Kasumi-1 (cell line): ENCODE results near the gene AANAT.

ENCODE experiments used
- DNase-seq, 2 experiments: peaks; one replicate each; lab custom pipeline; 2025; lab: John Stamatoyannopoulos, UW

The AANAT gene

GRCh38 chr17:76467366-76467765, at the start of gene AANAT:
Gene AANAT, plus strand, starts transcription at chr17:76467603. Its CDS starts 1,144 bp downstream, at chr17:76468747.
- no peak for DNase-seq

DNA sequence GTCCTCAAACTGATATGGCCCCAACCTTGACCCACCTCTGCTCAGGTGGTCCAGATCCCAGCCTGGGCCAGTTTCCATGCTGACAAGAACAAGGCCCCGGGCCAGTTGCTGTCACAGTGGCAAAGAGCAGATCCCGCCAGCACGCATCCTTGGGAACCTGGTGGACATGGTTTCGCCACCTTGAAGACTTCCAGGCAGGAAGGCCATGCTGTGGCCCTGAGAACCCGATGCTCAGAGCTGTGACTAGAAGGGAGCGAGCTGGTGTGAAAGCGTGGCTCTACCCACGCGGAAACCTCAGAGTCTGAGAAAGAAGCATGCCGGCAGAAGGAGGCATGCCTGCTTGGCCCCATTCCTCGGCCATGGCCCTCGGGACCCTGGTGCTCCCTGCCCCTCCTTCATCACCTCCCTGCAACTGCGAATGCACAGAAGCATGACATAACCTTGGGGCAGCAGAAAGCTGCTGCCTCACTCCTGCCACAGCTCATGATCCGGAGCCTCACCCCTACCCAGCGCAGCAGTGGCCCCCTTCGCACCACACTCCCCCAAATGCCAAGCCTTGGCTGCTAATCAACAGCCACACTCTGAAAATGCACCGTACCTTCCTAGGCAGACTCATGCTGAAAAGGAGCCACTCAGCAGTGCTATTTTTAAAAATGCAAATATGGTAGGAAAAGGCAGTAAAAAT, 47.7 kb upstream of the AANAT start:
- DNase-seq = no peak

DNA sequence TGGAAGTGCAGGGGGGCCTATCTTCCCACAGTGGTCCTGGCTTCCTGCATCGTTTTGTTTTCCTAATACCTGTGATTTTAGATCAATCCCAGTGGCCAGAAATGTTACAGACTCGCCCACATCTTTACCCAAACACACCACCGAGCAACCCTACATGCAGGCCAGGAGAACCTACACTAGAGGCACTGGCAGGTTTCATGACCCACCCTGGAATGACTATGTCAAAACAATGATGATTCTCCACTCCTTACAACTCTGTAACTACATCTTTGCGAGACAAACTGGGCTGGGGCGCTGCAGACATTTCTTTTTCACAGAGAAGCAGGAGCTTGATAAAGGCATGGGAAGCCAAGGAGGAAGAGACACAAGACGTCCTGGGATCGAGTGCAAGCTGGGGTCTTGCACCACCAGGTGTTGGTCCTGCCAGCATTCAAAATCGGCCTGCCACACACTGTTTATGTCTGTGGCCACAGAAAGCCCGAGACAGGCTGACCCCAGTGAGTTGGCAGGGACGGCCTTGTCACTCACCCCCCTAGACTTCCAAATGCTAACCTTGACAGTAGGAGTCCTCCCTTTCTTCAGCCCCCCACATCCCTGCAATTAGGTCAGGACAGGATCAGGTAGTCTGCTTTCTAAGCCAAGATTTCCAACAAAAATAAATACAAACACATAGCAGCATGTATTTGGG, 46.9 kb upstream of the AANAT start:
- DNase-seq = no peak

GRCh38 chr17:76421044-76421407, 46.4 kb upstream of the AANAT start:
- DNase-seq = no peak

GRCh38 chr17:76422406-76422805, 45.0 kb upstream of the AANAT start:
- no peak for DNase-seq

DNA sequence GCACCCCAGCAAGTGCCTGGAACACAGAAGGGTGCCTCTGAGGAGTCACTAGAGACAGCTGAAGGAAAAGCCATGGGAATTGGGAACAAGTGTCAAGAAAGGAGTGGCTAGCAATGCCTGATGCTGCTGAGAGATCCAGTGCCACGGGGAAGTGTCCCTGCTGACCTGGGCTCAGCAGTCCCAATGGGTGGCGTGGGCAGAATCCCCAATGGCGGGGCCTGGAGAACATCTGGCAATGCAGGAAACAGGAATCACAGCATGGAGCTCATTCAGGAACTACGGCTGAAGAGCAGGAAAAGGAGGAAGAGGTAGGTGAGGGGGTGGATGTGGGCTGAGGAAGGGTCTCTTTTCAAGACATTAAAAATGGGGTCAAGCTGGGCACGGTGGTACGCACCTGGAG, 44.5 kb upstream of the AANAT start:
- DNase-seq = no peak

DNA sequence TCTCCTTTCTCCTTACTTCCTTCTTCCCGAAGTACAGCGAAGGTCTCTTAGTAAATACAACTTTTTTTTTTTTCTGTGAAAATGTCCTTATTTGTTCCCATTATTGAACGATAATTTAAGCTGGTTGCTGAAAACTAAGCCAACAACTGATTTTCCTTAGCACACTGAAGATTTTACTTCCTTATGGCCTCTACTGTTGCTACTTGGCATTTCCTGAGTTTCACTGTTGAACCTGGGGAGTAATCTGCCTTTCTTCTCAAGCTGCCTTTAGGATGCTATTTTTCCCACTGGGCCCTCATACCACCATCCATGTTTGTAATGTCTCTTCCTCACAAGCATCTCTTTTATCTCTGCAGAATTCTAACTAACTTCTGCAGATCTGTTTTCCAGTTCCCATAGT, 40.5 kb upstream of the AANAT start:
- no peak for DNase-seq

DNA sequence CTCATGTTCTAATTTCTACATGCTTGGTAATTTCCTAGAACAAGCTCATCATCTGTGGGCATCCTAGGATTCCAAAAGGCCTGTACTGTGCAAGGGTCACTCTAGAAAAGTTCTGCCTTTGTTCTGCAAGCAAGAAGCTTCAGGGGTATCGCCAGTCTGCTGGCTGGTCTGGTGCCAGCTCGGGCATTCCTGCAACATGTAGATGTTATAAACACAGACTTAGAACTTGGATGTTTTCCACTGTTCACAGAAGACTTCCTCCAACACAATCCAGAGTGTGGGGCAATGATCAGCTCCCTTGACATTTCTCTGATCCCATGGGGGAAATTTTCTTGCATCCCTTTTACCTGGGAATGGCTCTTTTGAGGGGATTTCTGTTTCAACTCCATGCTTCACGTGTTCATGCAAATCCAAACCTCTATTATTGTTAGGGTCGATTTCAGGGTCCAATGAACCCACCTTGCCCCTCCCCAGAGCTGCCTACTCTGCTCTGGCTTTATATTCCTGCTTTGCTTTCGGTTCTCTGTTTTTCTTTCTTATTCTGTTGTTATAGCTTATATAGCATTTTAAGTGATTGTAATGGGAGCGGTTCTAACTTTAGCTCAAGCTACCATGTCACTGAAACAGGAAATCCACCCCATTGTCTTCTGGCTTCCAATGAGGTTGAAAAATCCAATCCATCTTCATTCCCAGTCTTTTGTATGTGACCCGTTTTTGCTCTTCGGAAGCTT, 39.7 kb upstream of the AANAT start:
- no peak for DNase-seq

DNA sequence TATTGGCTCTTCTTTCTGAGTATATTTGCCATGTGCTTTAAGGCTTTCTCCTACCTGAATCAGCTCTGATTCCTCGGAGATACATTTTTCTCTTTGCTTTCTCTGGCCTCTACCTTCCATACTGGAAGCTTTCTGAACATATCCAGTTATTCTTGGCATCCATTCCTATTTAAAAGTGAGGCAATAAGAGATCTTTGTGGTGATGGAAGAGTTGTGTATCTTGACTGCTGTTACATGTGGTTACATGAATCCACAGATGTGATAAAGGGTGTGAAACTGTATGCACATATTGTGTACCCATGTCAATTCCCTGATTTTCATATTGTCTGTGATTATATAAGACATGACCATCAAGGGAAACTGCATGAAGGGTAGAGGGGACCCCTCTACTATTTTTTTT, 38.9 kb upstream of the AANAT start:
- no peak for DNase-seq

- DNase-seq = no peak
Observed at GRCh38 chr17:76431509-76431908, 35.9 kb upstream of the AANAT start.

DNA sequence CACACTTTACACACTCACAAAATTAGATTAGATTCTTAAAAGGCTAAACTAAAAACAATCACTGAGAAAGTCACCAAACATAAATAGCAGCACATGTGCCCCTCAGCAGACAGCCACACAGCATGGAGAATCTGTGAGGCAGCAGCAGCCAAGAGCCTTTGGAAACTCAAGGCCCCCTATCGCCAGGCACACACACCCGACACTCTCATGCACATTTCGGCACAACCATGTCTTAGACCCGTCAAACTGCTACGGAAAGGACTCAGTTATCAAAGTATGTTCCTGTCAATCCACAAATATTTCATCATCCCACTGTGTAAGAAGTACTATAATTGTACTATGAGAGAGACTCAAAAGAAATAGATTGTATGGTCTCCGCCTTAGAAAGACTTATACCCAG, 35.4 kb upstream of the AANAT start:
- DNase-seq = no peak

DNA sequence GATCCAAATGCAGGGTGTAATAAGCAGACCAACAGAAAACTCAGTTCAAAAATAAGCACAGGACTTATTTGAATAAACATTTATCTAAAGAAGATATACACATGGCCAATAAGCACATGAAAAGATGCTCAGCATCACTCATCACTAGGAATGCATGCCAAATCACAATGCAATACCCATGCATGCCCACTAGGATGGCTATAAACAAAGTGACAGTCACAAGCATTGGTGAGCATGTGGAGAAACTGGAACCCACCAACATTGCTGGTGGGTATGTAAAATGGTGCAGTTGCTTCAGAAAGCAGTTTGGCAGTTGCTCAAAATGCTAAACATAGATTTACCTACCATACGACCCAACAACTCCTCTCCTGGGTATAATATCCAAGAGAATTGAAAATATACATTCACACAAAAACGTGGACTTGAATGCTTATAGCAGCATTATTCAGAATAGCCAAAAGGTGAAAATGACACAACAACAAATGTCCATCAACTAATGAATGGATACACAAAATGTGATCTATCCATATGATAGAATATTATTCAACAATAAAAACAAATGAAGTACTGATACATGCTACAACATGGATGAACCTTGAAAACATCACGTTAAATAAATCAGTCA, 34.6 kb upstream of the AANAT start:
- peak; percentile 35 to 64 for DNase-seq

- DNase-seq = no peak
Observed at GRCh38 chr17:76433693-76434092, 33.7 kb upstream of the AANAT start.

GRCh38 chr17:76434870-76435269, 32.5 kb upstream of the AANAT start:
- DNase-seq = no peak

- no peak for DNase-seq
Observed at GRCh38 chr17:76435751-76436150, 31.7 kb upstream of the AANAT start.

- DNase-seq = no peak
Observed at GRCh38 chr17:76437467-76438402, 29.7 kb upstream of the AANAT start.

GRCh38 chr17:76438906-76439305, 28.5 kb upstream of the AANAT start:
- no peak for DNase-seq

DNA sequence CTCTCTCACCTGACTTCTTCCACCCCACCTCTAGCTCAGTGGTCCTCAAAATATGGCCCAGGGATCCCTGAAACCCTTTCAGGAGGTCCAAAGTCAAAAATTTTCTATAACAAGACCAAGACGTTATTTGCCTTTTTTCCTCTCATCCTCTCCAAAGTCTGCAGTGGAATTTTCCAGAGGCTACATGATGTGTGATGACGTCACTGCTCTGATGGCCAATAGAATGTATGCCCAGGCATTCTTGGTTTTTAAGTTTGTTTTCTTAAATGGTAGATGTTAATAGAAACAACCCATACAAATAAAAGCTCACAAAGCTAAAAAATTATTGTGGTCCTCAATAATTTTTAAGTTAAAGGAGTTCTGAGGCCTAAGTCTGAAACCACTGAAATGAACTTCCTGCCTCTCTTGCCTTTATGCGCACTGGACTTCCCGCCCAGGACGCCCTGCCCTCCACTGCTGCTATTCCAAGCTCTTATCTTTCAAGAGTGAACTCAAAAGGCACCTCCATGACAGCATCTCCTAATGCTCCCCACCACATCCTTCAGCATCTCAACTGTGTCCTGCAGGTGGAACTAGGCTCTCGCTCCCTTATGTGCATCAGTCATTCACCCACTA, 28.0 kb upstream of the AANAT start:
- DNase-seq = no peak

DNA sequence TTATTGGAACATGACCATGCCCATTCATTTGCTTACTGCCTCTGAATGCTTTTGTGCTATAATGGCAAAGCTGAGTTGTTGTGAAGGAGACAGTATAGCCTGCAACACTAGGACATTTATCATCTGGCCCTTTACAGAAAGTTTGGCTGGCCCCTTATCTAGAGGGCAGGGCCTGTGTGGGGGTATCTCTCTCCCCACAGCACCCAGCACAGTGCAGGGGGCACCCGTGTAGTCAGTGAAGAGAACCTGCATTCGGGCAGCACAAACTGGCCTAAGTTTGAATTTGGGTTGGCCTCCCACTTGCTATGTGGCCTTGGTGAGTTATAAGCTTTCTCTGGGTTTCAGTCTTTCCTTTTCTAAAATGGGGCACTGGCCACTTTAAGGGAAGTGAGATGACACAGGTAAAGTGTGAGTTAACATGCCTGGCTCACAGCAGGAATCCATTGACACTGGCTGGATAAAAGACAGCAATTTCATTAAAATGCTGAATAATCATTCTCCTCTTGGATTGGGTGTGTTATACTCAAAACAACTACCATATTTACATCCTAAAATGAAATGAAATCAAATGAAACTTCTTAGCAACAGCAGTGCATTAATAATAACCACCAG, 26.5 kb upstream of the AANAT start:
- DNase-seq = no peak

- no peak for DNase-seq
Observed at GRCh38 chr17:76441686-76442340, 25.6 kb upstream of the AANAT start.
